SK-N-SH treated with all-trans-retinoic acid at 6 μM for 48 hours (cell line): Measurements from ENCODE around the gene ARHGEF4.
"Not testable (repeated sequence)": the region's sequence is repeated elsewhere in the genome, so short reads cannot be mapped to it uniquely, and the experiment has no call there.

Source experiments
- BACH2 ChIP-seq: fragments of 250-450 bp; sonication (Bioruptor Pico); IDR thresholded peaks from 2 replicates; pipeline ENCODE4 v1.9.0; 2021; ENCODE audit warnings: mild to moderate bottlenecking, borderline replicate concordance
- CREB5 ChIP-seq: fragments of 250-450 bp; sonication (Bioruptor Pico); IDR thresholded peaks from 2 replicates; pipeline ENCODE4 v1.5.1; 2020; ENCODE audit warnings: low read depth, mild to moderate bottlenecking, moderate library complexity
- ESRRG ChIP-seq: fragments of 250-450 bp; sonication (Bioruptor Pico); IDR thresholded peaks from 2 replicates; pipeline ENCODE4 v1.6.1; 2021; ENCODE audit warnings: mild to moderate bottlenecking
- ISL1 ChIP-seq: fragments of 250-450 bp; sonication (Bioruptor Pico); IDR thresholded peaks from 2 replicates; pipeline ENCODE4 v2.1.2; 2022; ENCODE audit warnings: mild to moderate bottlenecking, moderate library complexity
- OSR1 ChIP-seq: fragments of 250-450 bp; sonication (Bioruptor Pico); IDR thresholded peaks from 2 replicates; pipeline ENCODE4 v1.8.0; 2022; ENCODE audit warnings: moderate library complexity, mild to moderate bottlenecking, inconsistent platforms
- PATZ1 ChIP-seq: fragments of 250-450 bp; sonication (Bioruptor Pico); IDR thresholded peaks from 2 replicates; pipeline ENCODE4 v1.8.0; 2020; ENCODE audit warnings: mild to moderate bottlenecking, moderate library complexity, borderline replicate concordance
- ZC3H10 ChIP-seq: fragments of 250-450 bp; sonication (Bioruptor Pico); IDR thresholded peaks from 2 replicates; pipeline ENCODE4 v1.5.1; 2021; ENCODE audit warnings: mild to moderate bottlenecking, moderate library complexity
- ZFP3 ChIP-seq: fragments of 250-450 bp; sonication (Bioruptor Pico); IDR thresholded peaks from 2 replicates; pipeline ENCODE4 v1.5.0; 2020; ENCODE audit warnings: mild to moderate bottlenecking, moderate library complexity
- ZNF565 ChIP-seq: fragments of 450-650 bp; formaldehyde crosslinking; conservative IDR thresholded peaks from 2 replicates; pipeline ENCODE4 v1.5.0; 2020; ENCODE audit warnings: low read depth, mild to moderate bottlenecking, moderate library complexity

- TF ChIP-seq ISL1; ZNF565 (CRISPR knock-in tag); ZC3H10 (CRISPR knock-in tag); ZFP3 (CRISPR knock-in tag); ESRRG (CRISPR knock-in tag); PATZ1 (CRISPR knock-in tag); OSR1 (CRISPR knock-in tag); BACH2 (CRISPR knock-in tag); CREB5 (CRISPR knock-in tag): not testable (repeated sequence)
Measured at GRCh38 chr2:130901626-130902025, 64.9 kb downstream of the ARHGEF4 start.
